HepG2 (cell line): Measurements from ENCODE around the gene ATP11A. TPM values are rescaled to one million over a fixed set of nuclear protein-coding genes. Genes with fewer than 3 reads are reported as not detected.

Experiments used
- ATAC-seq: fragments of 200-7000 bp; cut with Tn5 transposase; 3 replicates; pipeline ENCODE4 v1.9.1; 2020; ENCODE audit warnings: mild to moderate bottlenecking, moderate library complexity
- BruUV-seq: library from RNA; stranded (reverse); fragments of 400-500 nt; replicated peaks from 2 replicates; lab custom pipeline; 2021; lab: Mats Ljungman, UMichigan
- CTCF ChIA-PET: fragments of 300-600 bp; formaldehyde crosslinking; extraction: SDS; loops from one replicate; lab custom pipeline; 2021; ENCODE audit warnings: low total read pairs, inconsistent platforms, low intra/inter-chr PET ratio; lab: Yijun Ruan, JAX
- POLR2A ChIA-PET: fragments of 350-600 bp; sonication (Branson Sonifier 250); formaldehyde crosslinking; loops from one replicate; lab custom pipeline; 2020; ENCODE audit warnings: antibody characterized with exemption, inconsistent platforms; lab: Yijun Ruan, JAX
- DNase-seq: peaks from one replicate; pipeline ENCODE4 v3.0.0-alpha.2; 2015; ENCODE audit warnings: low spot score
- FAIRE-seq: peaks from 3 replicates; lab custom pipeline; 2011; peaks lifted over from hg19 to GRCh38; lab: Jason Lieb, UNC
- H2AFZ ChIP-seq: one replicate; pipeline ENCODE4 v1.6.1; 2011; ENCODE audit warnings: low read length, inconsistent platforms
- H3K27ac ChIP-seq: fragments of 300-600 bp; 3 replicates; pipeline ENCODE4 v1.8.0; 2011; ENCODE audit warnings: mixed run types, mild to moderate bottlenecking, mixed read lengths, low read length, inconsistent platforms; ENCODE audit not compliant: insufficient read depth; ENCODE audit errors: extremely low read length
- H3K27me3 ChIP-seq, 2 experiments: fragments of 200-600 bp in 1 of 2; 2 replicates in 1 of 2; 3 replicates in 1 of 2; pipeline versions ENCODE4 v1.6.0 to v1.8.0; 2011; ENCODE audit warnings: low read length in 2 of 2, mild to moderate bottlenecking in 2 of 2, moderate library complexity in 2 of 2, inconsistent platforms in 1 of 2; ENCODE audit not compliant: insufficient read depth in 2 of 2, control insufficient read depth in 1 of 2
- H3K36me3 ChIP-seq, 2 experiments: fragments of 200-600 bp in 1 of 2; replicated peaks in 1 of 2; 2 replicates in 1 of 2; 3 replicates in 1 of 2; pipeline versions ENCODE4 v1.5.1 to v1.8.0; 2011; ENCODE audit warnings: low read length in 2 of 2, inconsistent platforms in 1 of 2; ENCODE audit not compliant: insufficient read depth in 2 of 2, control insufficient read depth in 1 of 2
- H3K4me1 ChIP-seq: 2 replicates; pipeline ENCODE4 v1.5.1; 2012; ENCODE audit warnings: low read length, inconsistent platforms; ENCODE audit not compliant: insufficient read depth
- H3K4me2 ChIP-seq: 2 replicates; pipeline ENCODE4 v1.6.0; 2011; ENCODE audit warnings: low read depth, low read length, inconsistent platforms
- H3K4me3 ChIP-seq, 3 experiments: fragments of 200-600 bp in 1 of 3; sonication (generic), shearing (Covaris generic) in 1 of 3; replicated peaks in 1 of 3; 2 replicates each; pipeline ENCODE4 v1.5.1; 2011 to 2016; ENCODE audit warnings: low read length in 3 of 3, inconsistent platforms in 2 of 3, low read depth in 2 of 3, mild to moderate bottlenecking in 2 of 3, control low read depth in 1 of 3, mixed read lengths in 1 of 3; ENCODE audit not compliant: insufficient read depth in 1 of 3
- H3K79me2 ChIP-seq: one replicate; pipeline ENCODE4 v1.6.1; 2011; ENCODE audit warnings: low read length, inconsistent platforms; ENCODE audit not compliant: insufficient read depth
- H3K9ac ChIP-seq: 2 replicates; pipeline ENCODE4 v1.6.0; 2011; ENCODE audit warnings: mild to moderate bottlenecking, low read depth, low read length, inconsistent platforms; ENCODE audit not compliant: insufficient read depth
- H3K9me3 ChIP-seq: 2 replicates; pipeline ENCODE4 v1.5.1; 2012; ENCODE audit warnings: mild to moderate bottlenecking, low read length
- H4K20me1 ChIP-seq: 2 replicates; pipeline ENCODE4 v1.6.0; 2011; ENCODE audit warnings: inconsistent platforms, mild to moderate bottlenecking, low read length, moderate library complexity; ENCODE audit not compliant: insufficient read depth
- ATF1 ChIP-seq: IDR thresholded peaks from 2 replicates; pipeline ENCODE4 v1.6.1; 2016; ENCODE audit warnings: mild to moderate bottlenecking, control low read depth
- CCDC6 ChIP-seq: sonication (generic); formaldehyde crosslinking; IDR thresholded peaks from 2 replicates; pipeline ENCODE4 v1.8.1; 2022; ENCODE audit warnings: mild to moderate bottlenecking, missing genetic modification reagents, moderate library complexity
- EHMT2 ChIP-seq: fragments of 200-600 bp; sonication (generic); IDR thresholded peaks from 2 replicates; pipeline ENCODE4 v1.7.0; 2017; ENCODE audit warnings: antibody characterized with exemption, low read depth, low read length, borderline replicate concordance
- MBD4 ChIP-seq: IDR thresholded peaks from 2 replicates; pipeline ENCODE4 v1.6.1; 2012; ENCODE audit warnings: low read length, inconsistent platforms, borderline replicate concordance
- NCOA1 ChIP-seq: sonication (generic); formaldehyde crosslinking; IDR thresholded peaks from 2 replicates; pipeline ENCODE4 v1.9.0; 2021; ENCODE audit warnings: missing genetic modification reagents
- PAX8 ChIP-seq: sonication (generic); formaldehyde crosslinking; IDR thresholded peaks from 2 replicates; pipeline ENCODE4 v1.8.0; 2022; ENCODE audit warnings: mild to moderate bottlenecking, missing genetic modification reagents, borderline replicate concordance
- RARG ChIP-seq: sonication (generic); formaldehyde crosslinking; IDR thresholded peaks from 2 replicates; pipeline ENCODE4 v1.4.0; 2020; ENCODE audit warnings: low read depth, mild to moderate bottlenecking, missing genetic modification reagents
- RBFOX2 ChIP-seq: fragments of 200-400 bp; formaldehyde crosslinking; IDR thresholded peaks from 2 replicates; pipeline ENCODE4 v1.6.1; 2017; ENCODE audit warnings: low read depth, mild to moderate bottlenecking, low read length
- SKI ChIP-seq: fragments of 450-650 bp; IDR thresholded peaks from one replicate; pipeline ENCODE4 v1.6.1; 2018; ENCODE audit warnings: mild to moderate bottlenecking; ENCODE audit not compliant: partially characterized antibody
- SOX13 ChIP-seq, 3 experiments: fragments of 450-650 bp in 1 of 3; sonication (generic) in 1 of 3; formaldehyde crosslinking in 1 of 3; IDR thresholded peaks in 2 of 3; conservative IDR thresholded peaks in 1 of 3; 2 replicates each; pipeline versions ENCODE4 v1.5.0 to v1.6.1; 2016 to 2020; ENCODE audit warnings: antibody characterized with exemption in 1 of 3, mild to moderate bottlenecking in 1 of 3, missing compliant biosample characterization in 1 of 3, missing genetic modification reagents in 1 of 3, moderate library complexity in 1 of 3
- ZBTB7B ChIP-seq: sonication (generic); formaldehyde crosslinking; IDR thresholded peaks from 2 replicates; pipeline ENCODE4 v1.4.0; 2020; ENCODE audit warnings: missing genetic modification reagents
- ZNF160 ChIP-seq: sonication (generic); formaldehyde crosslinking; IDR thresholded peaks from 2 replicates; pipeline ENCODE4 v1.8.0; 2022; ENCODE audit warnings: mild to moderate bottlenecking, inconsistent platforms, missing genetic modification reagents
- ZNF484 ChIP-seq: sonication (generic); formaldehyde crosslinking; IDR thresholded peaks from 2 replicates; pipeline ENCODE4 v1.5.1; 2020; ENCODE audit warnings: mild to moderate bottlenecking, low read depth, missing genetic modification reagents, borderline replicate concordance
- ZNF550 ChIP-seq: sonication (generic); formaldehyde crosslinking; IDR thresholded peaks from 2 replicates; pipeline ENCODE4 v1.4.0; 2020; ENCODE audit warnings: mild to moderate bottlenecking, missing genetic modification reagents, borderline replicate concordance
- ZNF878 ChIP-seq: sonication (generic); formaldehyde crosslinking; IDR thresholded peaks from 2 replicates; pipeline ENCODE4 v1.8.1; 2023; ENCODE audit warnings: mild to moderate bottlenecking, missing genetic modification reagents, moderate library complexity
- WGBS: methylation state at CpG from one replicate; pipeline ENCODE4 v1.1.6; 2017; ENCODE audit warnings: low lambda C conversion rate; 5-methylcytosine and 5-hydroxymethylcytosine counted together
- in situ Hi-C: cut with HindIII; loops from 2 replicates; pipeline ENCODE4 v1.10.0; 2017; ENCODE audit warnings: low pct_unique_long_range_greater_than_20kb; ENCODE audit not compliant: extremely low pct_ligation_motif_present
- intact Hi-C: fragments of 100-400 bp; cut with micrococcal nuclease; formaldehyde crosslinking; loops from one replicate; pipeline ENCODE4 v1.10.0; 2022; ENCODE audit not compliant: unreplicated experiment
- polyA plus RNA-seq, 8 experiments: library from polyadenylated mRNA; depleted of rRNA in 3 of 8; stranded (reverse) in 7 of 8; unstranded in 1 of 8; fragments of >200 nt; fragmentation: Illumina TruSeq in 4 of 8; extraction: Trizol in 4 of 8; gene quantifications; 2 replicates each; pipeline versions ENCODE4 v1.2.1 to v1.2.3, GENCODE V29; 2011 to 2016; ENCODE audit warnings: low read depth in 4 of 8, missing spikeins in 1 of 8, mixed read lengths in 1 of 8; ENCODE audit not compliant: insufficient read depth in 1 of 8
- total RNA-seq, 5 experiments: library from RNA; depleted of rRNA; stranded (reverse); fragments of >200 nt; fragmentation: Illumina TruSeq; extraction: Trizol; gene quantifications; 2 replicates each; pipeline ENCODE4 v1.2.3, GENCODE V29; 2016; ENCODE audit warnings: low read depth in 1 of 5
- TF ChIP-seq, protein P1 (sequence below): fragments of 450-650 bp; IDR thresholded peaks from 2 replicates; pipeline ENCODE4 v1.6.1; 2017; ENCODE audit warnings: mild to moderate bottlenecking

ATP11A gene
- total and polyA plus RNA-seq, 2 of the 13 experiments (the other 11 are each of a cell fraction or from before 2014, with no cell fraction given), result 18.4 to 20.1 TPM

- H3K36me3 ChIP-seq, result no peaks in the 10 kb centered on the region
- TF ChIP-seq ZBTB7B (no peak), CCDC6 (CRISPR knock-in tag) (no peak), RBFOX2 (no peak), RARG (no peak), ATF1 (no peak)
- TF ChIP-seq, protein P1, sequence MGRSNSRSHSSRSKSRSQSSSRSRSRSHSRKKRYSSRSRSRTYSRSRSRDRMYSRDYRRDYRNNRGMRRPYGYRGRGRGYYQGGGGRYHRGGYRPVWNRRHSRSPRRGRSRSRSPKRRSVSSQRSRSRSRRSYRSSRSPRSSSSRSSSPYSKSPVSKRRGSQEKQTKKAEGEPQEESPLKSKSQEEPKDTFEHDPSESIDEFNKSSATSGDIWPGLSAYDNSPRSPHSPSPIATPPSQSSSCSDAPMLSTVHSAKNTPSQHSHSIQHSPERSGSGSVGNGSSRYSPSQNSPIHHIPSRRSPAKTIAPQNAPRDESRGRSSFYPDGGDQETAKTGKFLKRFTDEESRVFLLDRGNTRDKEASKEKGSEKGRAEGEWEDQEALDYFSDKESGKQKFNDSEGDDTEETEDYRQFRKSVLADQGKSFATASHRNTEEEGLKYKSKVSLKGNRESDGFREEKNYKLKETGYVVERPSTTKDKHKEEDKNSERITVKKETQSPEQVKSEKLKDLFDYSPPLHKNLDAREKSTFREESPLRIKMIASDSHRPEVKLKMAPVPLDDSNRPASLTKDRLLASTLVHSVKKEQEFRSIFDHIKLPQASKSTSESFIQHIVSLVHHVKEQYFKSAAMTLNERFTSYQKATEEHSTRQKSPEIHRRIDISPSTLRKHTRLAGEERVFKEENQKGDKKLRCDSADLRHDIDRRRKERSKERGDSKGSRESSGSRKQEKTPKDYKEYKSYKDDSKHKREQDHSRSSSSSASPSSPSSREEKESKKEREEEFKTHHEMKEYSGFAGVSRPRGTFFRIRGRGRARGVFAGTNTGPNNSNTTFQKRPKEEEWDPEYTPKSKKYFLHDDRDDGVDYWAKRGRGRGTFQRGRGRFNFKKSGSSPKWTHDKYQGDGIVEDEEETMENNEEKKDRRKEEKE, result no peak
- H3K27me3 ChIP-seq, result peaks cover 0 to 37% of the 10 kb centered on the region in 2 experiments
- DNase-seq, result no peak
- no peak overlapping the region for H3K27ac ChIP-seq
- CTCF ChIA-PET, result no interaction called here
- no peak for ATAC-seq
- FAIRE-seq, result no peak
- BruUV-seq, result no TSS peak
- no peak overlapping the region for H2AFZ ChIP-seq
- H3K79me2 ChIP-seq, result no peaks in the 10 kb centered on the region
- no peak overlapping the region for H3K4me2 ChIP-seq
- in situ Hi-C loops, result no loop called here
- no peaks in the 10 kb centered on the region for H3K9me3 ChIP-seq
- intact Hi-C loops, result no loop called here
- no peaks in the 10 kb centered on the region for H3K4me1 ChIP-seq
- no peak overlapping the region for H3K9ac ChIP-seq
- no peak overlapping the region for H3K4me3 ChIP-seq
- H4K20me1 ChIP-seq, result no peaks in the 10 kb centered on the region
- POLR2A ChIA-PET, result no interaction called here
- 12% methylated on average over 3 of the region's 3 CpGs for WGBS
These were observed 36.8 kb upstream of the ATP11A start for GRCh38 chr13:112653071-112653470.

DNA sequence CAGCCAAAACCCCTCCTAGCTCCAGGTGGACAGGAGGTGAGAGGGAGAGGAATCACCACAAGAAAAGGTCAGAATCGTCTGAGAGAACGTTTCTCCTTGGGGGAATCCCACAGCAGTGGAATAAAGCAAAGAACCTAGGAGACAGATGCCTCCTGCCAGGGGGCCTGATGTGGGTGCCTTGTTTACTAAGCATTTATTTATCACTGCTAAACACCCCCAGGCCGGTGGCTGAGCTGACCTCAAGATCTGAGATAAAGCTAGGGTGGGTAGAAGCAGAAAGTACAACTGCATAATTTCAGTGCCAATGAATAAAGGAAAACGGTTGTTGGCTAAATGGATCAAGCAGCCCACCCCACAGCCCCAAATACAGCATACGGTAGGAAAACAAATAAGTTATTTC, 33.9 kb upstream of the ATP11A start:
- no TSS peak for BruUV-seq
- in situ Hi-C loops, result no loop called here
- Histone ChIP-seq H3K27ac (no peak overlapping the region), H3K9ac (no peak overlapping the region), H4K20me1 (no peaks in the 10 kb centered on the region), H3K9me3 (no peaks in the 10 kb centered on the region), H3K27me3 (peaks cover 1 to 27% of the 10 kb centered on the region in 2 experiments; a peak in 4 of 5 replicates), H2AFZ (no peak overlapping the region), H3K36me3 (no peaks in the 10 kb centered on the region), H3K4me2 (no peak overlapping the region), H3K4me3 (no peak overlapping the region), H3K4me1 (no peaks in the 10 kb centered on the region), H3K79me2 (no peaks in the 10 kb centered on the region)
- CTCF ChIA-PET, result no interaction called here
- FAIRE-seq, result no peak
- 24% methylated on average over 5 of the region's 5 CpGs for WGBS
- no peak for DNase-seq
- POLR2A ChIA-PET, result no interaction called here
- intact Hi-C loops, result no loop called here
- ATAC-seq, result no peak
- no peak for TF ChIP-seq SKI
- no peak for TF ChIP-seq ZNF550 (CRISPR knock-in tag)
- no peak for TF ChIP-seq ZNF160
- no peak for TF ChIP-seq MBD4
- no peak for TF ChIP-seq PAX8 (CRISPR knock-in tag)
- TF ChIP-seq ZNF484 (CRISPR knock-in tag), result no peak
- TF ChIP-seq SOX13 (IDR thresholded peaks at IDR 0.05), result no peak
- no peak for TF ChIP-seq SOX13 (CRISPR knock-in tag; conservative IDR thresholded peaks at IDR 0.05 in 1 of 2, IDR thresholded peaks at IDR 0.05 in 1 of 2)
- no peak for TF ChIP-seq EHMT2
- no peak for TF ChIP-seq ZNF878
- no peak for TF ChIP-seq NCOA1 (CRISPR knock-in tag)
